HG03558 (cell line): ENCODE measurements around the gene ARHGEF19.
A peak's percentile ranks its signal among the peaks of the same experiment; 100 is the strongest.
"Not testable (repeated sequence)": the region's sequence is repeated elsewhere in the genome, so short reads cannot be mapped to it uniquely, and the experiment has no call there.

Experiments
- ATAC-seq: cut with Tn5 transposase; IDR thresholded peaks from one replicate; pipeline ENCODE4 v1.9.1; 2021; ENCODE audit warnings: moderate number of reproducible peaks; ENCODE audit not compliant: unreplicated experiment; ENCODE audit errors: extremely low read depth

The ARHGEF19 gene

GRCh38 chr1:16207318-16208269 is 4.9 kb downstream of the ARHGEF19 start:
- ATAC-seq: no peak

- peak; percentile 36 for ATAC-seq
Observed at GRCh38 chr1:16206547-16207317, 5.7 kb downstream of the ARHGEF19 start.

GRCh38 chr1:16205891-16206546 is 6.4 kb downstream of the ARHGEF19 start:
- no peak for ATAC-seq

GRCh38 chr1:16205334-16205671 is 7.1 kb downstream of the ARHGEF19 start:
- no peak for ATAC-seq

GRCh38 chr1:16204634-16205333 is 7.7 kb downstream of the ARHGEF19 start:
- no peak for ATAC-seq

GRCh38 chr1:16204216-16204615 is 8.2 kb downstream of the ARHGEF19 start:
- no peak for ATAC-seq

- ATAC-seq: no peak
Observed at GRCh38 chr1:16203550-16203949, 8.9 kb downstream of the ARHGEF19 start.

- no peak for ATAC-seq
Observed at GRCh38 chr1:16202281-16203210, 9.9 kb downstream of the ARHGEF19 start.

- ATAC-seq: no peak
Observed at GRCh38 chr1:16199700-16200099, 12.8 kb downstream of the ARHGEF19 start.

- ATAC-seq: no peak
Observed at GRCh38 chr1:16199157-16199501, 13.3 kb downstream of the ARHGEF19 start.

GRCh38 chr1:16198444-16199156 is 13.9 kb downstream of the ARHGEF19 start:
- ATAC-seq: no peak

- no peak for ATAC-seq
Observed at GRCh38 chr1:16196874-16197273, 15.6 kb downstream of the ARHGEF19 start.

GRCh38 chr1:16196139-16196538 is 16.3 kb downstream of the ARHGEF19 start:
- not testable (repeated sequence) for ATAC-seq

GRCh38 chr1:16195518-16195905 is 16.9 kb downstream of the ARHGEF19 start:
- ATAC-seq: no peak

GRCh38 chr1:16191916-16192546 is 20.4 kb downstream of the ARHGEF19 start:
- no peak for ATAC-seq

GRCh38 chr1:16191309-16191708 is 21.1 kb downstream of the ARHGEF19 start:
- no peak for ATAC-seq

- no peak for ATAC-seq
Observed at GRCh38 chr1:16189921-16190621, 22.4 kb downstream of the ARHGEF19 start.

GRCh38 chr1:16189003-16189402 is 23.4 kb downstream of the ARHGEF19 start:
- ATAC-seq: no peak
